Karpas-422 (cell line): ENCODE data around the gene SLC35D2. TPM values are rescaled to one million over a fixed set of nuclear protein-coding genes. Genes with fewer than 3 reads are reported as not detected.

Experiments used
- DNase-seq: peaks from one replicate; pipeline ENCODE4 v3.0.0-alpha.2; 2015
- H2AFZ ChIP-seq: fragments of 200-600 bp; sonication (generic); 2 replicates; pipeline ENCODE4 v1.6.1; 2014; ENCODE audit warnings: antibody characterized with exemption, low read length, mixed read lengths
- H3K27ac ChIP-seq: fragments of 200-600 bp; sonication (generic); 2 replicates; pipeline ENCODE4 v1.5.1; 2014; ENCODE audit warnings: mild to moderate bottlenecking, low read length, moderate library complexity
- H3K27me3 ChIP-seq: fragments of 200-600 bp; sonication (generic); 2 replicates; pipeline ENCODE4 v1.6.1; 2014; ENCODE audit warnings: low read length, mixed read lengths
- H3K36me3 ChIP-seq: fragments of 200-600 bp; sonication (generic); 2 replicates; pipeline ENCODE4 v1.6.1; 2014; ENCODE audit warnings: low read length, mixed read lengths; ENCODE audit not compliant: insufficient read depth
- H3K4me1 ChIP-seq: fragments of 200-600 bp; sonication (generic); 2 replicates; pipeline ENCODE4 v1.6.1; 2014; ENCODE audit warnings: mild to moderate bottlenecking, low read length, mixed read lengths
- H3K4me2 ChIP-seq: fragments of 200-600 bp; sonication (generic); 2 replicates; pipeline ENCODE4 v1.6.1; 2014; ENCODE audit warnings: low read length, low read depth, mild to moderate bottlenecking; ENCODE audit not compliant: poor library complexity, severe bottlenecking
- H3K4me3 ChIP-seq: fragments of 200-600 bp; sonication (generic); 2 replicates; pipeline ENCODE4 v1.5.1; 2014; ENCODE audit warnings: mild to moderate bottlenecking, antibody characterized with exemption, low read length, mixed read lengths
- H3K79me2 ChIP-seq: fragments of 200-600 bp; sonication (generic); 2 replicates; pipeline ENCODE4 v1.6.1; 2014; ENCODE audit warnings: mild to moderate bottlenecking, low read length, mixed read lengths
- H3K9ac ChIP-seq: fragments of 200-600 bp; sonication (generic); 2 replicates; pipeline ENCODE4 v1.6.0; 2014; ENCODE audit warnings: low read length
- H3K9me2 ChIP-seq: fragments of 200-600 bp; sonication (generic), shearing (Covaris generic); replicated peaks from 2 replicates; pipeline ENCODE4 v1.6.0; 2014; ENCODE audit warnings: mild to moderate bottlenecking, low read length, moderate library complexity; ENCODE audit not compliant: insufficient read depth
- H3K9me3 ChIP-seq: fragments of 300-700, 200-600 bp; sonication (generic); 2 replicates; pipeline ENCODE4 v1.6.1; 2014; ENCODE audit warnings: low read length, mixed read lengths
- H4K20me1 ChIP-seq: fragments of 200-600 bp; sonication (generic); 2 replicates; pipeline ENCODE4 v1.6.1; 2014; ENCODE audit warnings: mild to moderate bottlenecking, antibody characterized with exemption, low read length, low read depth; ENCODE audit not compliant: insufficient read depth
- total RNA-seq: library from RNA; depleted of rRNA; stranded (reverse); fragments of >200 nt; shearing (Covaris generic); gene quantifications from 2 replicates; pipeline ENCODE4 v1.2.3, GENCODE V29; 2014; ENCODE audit warnings: low replicate concordance

The SLC35D2 gene
- total RNA-seq, 1 experiment from 2014 or later = 1.9 TPM

DNA sequence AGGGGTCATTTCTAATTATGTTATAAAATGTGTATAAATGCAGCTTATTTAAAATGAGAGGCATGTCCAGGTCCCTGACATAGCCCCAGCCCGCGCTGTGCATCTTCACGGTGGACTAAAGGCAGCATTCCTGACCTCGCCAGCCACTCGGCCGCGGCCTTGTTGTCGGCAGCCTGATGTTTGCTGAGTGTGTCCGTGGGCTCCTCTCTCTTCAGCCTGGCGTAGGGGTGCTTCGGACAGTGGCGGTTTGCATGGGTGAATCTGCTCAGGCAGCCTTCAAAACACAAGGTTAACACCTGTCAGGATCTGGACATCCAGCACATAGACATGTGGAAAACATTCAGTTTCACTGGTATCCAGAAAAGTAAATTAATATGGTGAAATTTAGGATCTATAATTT is 8.8 kb upstream of the SLC35D2 start:
- H3K36me3 ChIP-seq = peaks cover 49% of the 10 kb centered on the region; the same call in 1 of the 2 replicates
- DNase-seq = peak; percentile 31
- H3K4me1 ChIP-seq = peaks cover 12% of the 10 kb centered on the region
- H3K9me3 ChIP-seq = no peaks in the 10 kb centered on the region
- no peak overlapping the region for H3K4me2 ChIP-seq
- no peaks in the 10 kb centered on the region for H3K27me3 ChIP-seq
- no peak overlapping the region for H2AFZ ChIP-seq
- H3K4me3 ChIP-seq = no peak overlapping the region
- H4K20me1 ChIP-seq = peaks cover 5% of the 10 kb centered on the region; the same call in 1 of the 2 replicates
- H3K79me2 ChIP-seq = peaks cover 39% of the 10 kb centered on the region
- no peak overlapping the region for H3K27ac ChIP-seq
- H3K9ac ChIP-seq = no peak overlapping the region
- no peaks in the 10 kb centered on the region for H3K9me2 ChIP-seq

DNA sequence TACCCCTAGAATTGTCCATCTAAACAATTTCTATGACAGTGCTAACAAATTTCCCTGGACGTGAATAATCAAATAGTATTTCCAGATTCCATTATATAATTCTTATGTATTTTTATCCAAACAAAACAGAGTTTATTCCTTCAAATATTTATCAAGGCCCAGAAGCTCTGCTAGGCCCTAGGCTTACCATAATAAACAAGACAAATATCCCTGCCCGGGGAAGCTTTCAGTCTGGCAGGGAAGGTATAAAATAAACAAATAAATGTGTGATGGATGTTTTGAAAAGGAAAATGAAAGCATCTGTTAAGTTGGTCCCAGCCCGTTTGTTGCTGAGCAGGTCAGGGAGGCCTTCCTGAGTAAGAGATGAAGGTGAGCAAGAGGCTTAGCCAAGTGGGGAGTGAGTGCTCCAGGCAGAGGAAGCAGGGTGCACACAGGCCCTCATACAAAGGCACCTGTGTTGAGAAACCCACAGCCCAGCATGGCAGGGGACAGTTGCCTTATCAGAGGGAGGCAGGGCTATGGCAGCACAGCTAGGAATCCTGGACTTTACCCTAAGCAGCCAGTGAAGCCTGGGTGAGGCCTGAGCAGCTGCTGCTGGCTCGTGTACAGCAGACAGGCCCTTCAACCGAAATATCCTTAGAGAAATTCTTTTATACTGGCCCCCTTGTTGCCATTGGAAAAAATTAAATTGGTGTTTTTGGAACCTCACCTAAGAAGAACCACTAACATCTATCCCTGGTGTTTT is 7.7 kb upstream of the SLC35D2 start:
- H3K4me2 ChIP-seq = no peak overlapping the region
- H3K9me2 ChIP-seq = no peaks in the 10 kb centered on the region
- no peaks in the 10 kb centered on the region for H3K27me3 ChIP-seq
- H3K4me1 ChIP-seq = peaks cover 4% of the 10 kb centered on the region
- peaks cover 5% of the 10 kb centered on the region; the same call in 1 of the 2 replicates for H4K20me1 ChIP-seq
- peak; percentile 29 for DNase-seq
- H2AFZ ChIP-seq = no peak overlapping the region
- no peak overlapping the region for H3K27ac ChIP-seq
- H3K79me2 ChIP-seq = peaks cover 32% of the 10 kb centered on the region
- no peak overlapping the region for H3K9ac ChIP-seq
- H3K9me3 ChIP-seq = no peaks in the 10 kb centered on the region
- H3K36me3 ChIP-seq = peaks cover 56% of the 10 kb centered on the region; the same call in 1 of the 2 replicates
- H3K4me3 ChIP-seq = no peak overlapping the region

DNA sequence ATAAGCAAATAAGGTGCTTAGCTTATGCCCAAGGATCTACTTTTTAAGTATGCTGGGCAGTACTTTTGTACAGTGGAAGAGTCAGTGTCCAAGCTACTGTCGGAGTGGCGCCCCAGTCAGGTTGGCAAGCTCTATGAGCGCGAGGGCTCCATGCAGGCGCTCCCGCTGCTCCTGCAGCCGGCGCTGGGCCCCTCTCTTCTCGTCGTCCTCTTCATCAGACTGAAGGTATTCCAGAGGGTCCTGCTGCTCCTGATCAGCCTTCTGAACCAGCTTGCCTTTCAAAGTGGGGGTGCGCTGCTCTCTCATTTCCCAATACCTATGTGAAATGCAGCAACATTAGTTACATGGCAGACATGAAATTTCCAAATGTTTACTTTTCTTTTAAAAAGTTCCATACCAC is 4.6 kb upstream of the SLC35D2 start:
- DNase-seq = no peak
- Histone ChIP-seq H3K9me3 (no peaks in the 10 kb centered on the region), H3K27ac (no peak overlapping the region)

DNA sequence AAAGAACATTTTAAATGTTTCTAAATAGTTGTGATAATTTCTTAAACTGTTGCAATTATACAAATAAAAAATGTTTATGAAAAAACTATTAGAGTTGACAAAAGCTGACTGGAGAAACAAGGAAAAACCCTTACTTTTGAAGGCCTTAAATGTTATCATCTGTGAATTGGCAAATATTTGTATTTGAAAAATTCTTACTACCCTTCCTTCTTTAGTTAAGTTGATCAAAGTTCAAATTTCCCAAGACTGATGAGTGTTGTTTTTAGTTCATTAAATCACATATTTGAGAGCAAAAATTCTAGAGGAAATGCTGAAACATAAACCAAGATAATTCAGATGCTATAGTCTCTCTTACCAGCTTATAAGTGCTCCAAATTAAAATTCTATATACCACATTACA is 2.6 kb upstream of the SLC35D2 start:
- Histone ChIP-seq H3K9me2 (no peaks in the 10 kb centered on the region), H3K36me3 (peaks cover 45% of the 10 kb centered on the region), H2AFZ (no peak overlapping the region), H3K79me2 (peaks cover 9% of the 10 kb centered on the region; the same call in 1 of the 2 replicates), H3K27me3 (no peaks in the 10 kb centered on the region), H3K4me3 (no peak overlapping the region), H3K4me2 (no peak overlapping the region), H3K9me3 (no peaks in the 10 kb centered on the region), H4K20me1 (no peaks in the 10 kb centered on the region), H3K4me1 (no peaks in the 10 kb centered on the region), H3K27ac (no peak overlapping the region), H3K9ac (no peak overlapping the region)
- no peak for DNase-seq

More for the DNA sequence above, 4.6 kb upstream of the SLC35D2 start:
- Histone ChIP-seq H3K4me1 (no peaks in the 10 kb centered on the region), H3K27me3 (no peaks in the 10 kb centered on the region), H3K9me2 (no peaks in the 10 kb centered on the region), H3K36me3 (peaks cover 58% of the 10 kb centered on the region), H3K79me2 (peaks cover 13% of the 10 kb centered on the region; the same call in 1 of the 2 replicates), H3K4me3 (no peak overlapping the region), H2AFZ (no peak overlapping the region), H3K4me2 (no peak overlapping the region), H4K20me1 (no peaks in the 10 kb centered on the region), H3K9ac (no peak overlapping the region)

DNA sequence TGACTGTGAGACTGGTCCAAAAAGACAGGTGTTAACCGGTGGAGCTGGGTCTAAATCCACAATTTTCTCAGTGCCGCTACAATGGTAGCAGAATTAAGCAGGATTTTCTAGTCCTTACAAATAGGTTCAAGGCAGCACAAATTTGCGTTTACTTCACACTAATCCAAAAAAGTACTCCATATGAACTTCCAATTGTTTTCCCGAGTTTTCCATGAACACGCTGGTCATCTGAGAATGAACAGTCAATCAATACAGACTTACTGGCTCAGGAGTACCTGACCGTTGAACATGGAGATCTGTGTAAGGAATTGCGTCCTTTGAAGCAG is 709 bp downstream of the SLC35D2 start:
- no peak for DNase-seq
- H3K9me3 ChIP-seq = no peaks in the 10 kb centered on the region
- no peak overlapping the region for H3K4me3 ChIP-seq
- H2AFZ ChIP-seq = no peak overlapping the region
- H4K20me1 ChIP-seq = no peaks in the 10 kb centered on the region
- no peak overlapping the region for H3K4me2 ChIP-seq
- H3K79me2 ChIP-seq = peaks cover 3% of the 10 kb centered on the region; the same call in 1 of the 2 replicates
- H3K4me1 ChIP-seq = no peaks in the 10 kb centered on the region
- H3K27me3 ChIP-seq = no peaks in the 10 kb centered on the region
- no peaks in the 10 kb centered on the region for H3K9me2 ChIP-seq
- H3K9ac ChIP-seq = no peak overlapping the region
- no peak overlapping the region for H3K27ac ChIP-seq
- H3K36me3 ChIP-seq = peaks cover 27% of the 10 kb centered on the region

DNA sequence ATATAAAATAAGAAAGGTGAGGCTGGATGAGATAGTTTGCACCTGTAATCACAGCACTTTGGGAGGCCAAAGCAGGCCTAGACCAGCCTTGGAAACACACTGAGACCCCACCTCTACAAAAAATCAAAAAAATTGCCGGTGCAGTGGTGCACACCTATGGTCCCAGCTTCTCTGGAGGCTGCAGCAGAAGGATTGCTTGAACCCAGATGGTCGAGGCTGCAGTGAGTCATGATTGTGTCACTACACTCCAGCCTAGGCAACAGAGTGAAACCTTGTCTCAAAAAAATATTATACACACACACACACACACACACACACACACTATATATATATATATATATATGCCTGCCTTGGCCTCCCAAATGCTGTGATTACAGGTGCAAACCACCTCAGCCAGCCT is 1.3 kb downstream of the SLC35D2 start:
- Histone ChIP-seq H3K27me3 (no peaks in the 10 kb centered on the region), H3K4me3 (no peak overlapping the region), H3K9me3 (no peaks in the 10 kb centered on the region), H3K36me3 (peaks cover 26% of the 10 kb centered on the region), H4K20me1 (no peaks in the 10 kb centered on the region), H3K4me2 (no peak overlapping the region), H3K4me1 (no peaks in the 10 kb centered on the region), H3K9ac (no peak overlapping the region), H2AFZ (no peak overlapping the region), H3K79me2 (peaks cover 3% of the 10 kb centered on the region; the same call in 1 of the 2 replicates), H3K27ac (no peak overlapping the region), H3K9me2 (no peaks in the 10 kb centered on the region)
- no peak for DNase-seq

DNA sequence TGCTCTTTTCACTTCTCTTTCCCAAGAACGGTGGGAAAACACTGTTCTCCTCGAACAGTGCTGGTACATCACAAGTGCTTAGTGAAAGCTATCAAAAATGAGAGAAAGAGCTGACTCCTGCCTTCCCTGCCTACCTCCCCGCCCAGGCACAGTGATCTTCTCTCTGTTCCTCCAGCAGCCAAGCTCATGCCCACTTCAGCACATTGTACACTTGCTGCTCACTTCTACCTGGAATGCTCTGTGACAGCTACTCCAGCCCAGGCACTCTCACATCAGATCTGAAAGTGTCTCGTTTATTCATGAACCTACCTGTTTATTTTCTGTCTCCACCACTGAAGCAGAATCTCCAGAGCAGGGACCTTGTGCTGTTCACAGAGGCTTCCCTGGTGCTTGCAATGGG is 1.8 kb downstream of the SLC35D2 start:
- Histone ChIP-seq H2AFZ (no peak overlapping the region), H3K9ac (no peak overlapping the region), H3K36me3 (peaks cover 21% of the 10 kb centered on the region), H3K79me2 (peaks cover 3% of the 10 kb centered on the region; the same call in 1 of the 2 replicates), H4K20me1 (no peaks in the 10 kb centered on the region), H3K4me3 (no peak overlapping the region), H3K9me2 (no peaks in the 10 kb centered on the region), H3K9me3 (no peaks in the 10 kb centered on the region), H3K4me1 (no peaks in the 10 kb centered on the region), H3K27me3 (no peaks in the 10 kb centered on the region), H3K27ac (no peak overlapping the region), H3K4me2 (no peak overlapping the region)
- DNase-seq = no peak

DNA sequence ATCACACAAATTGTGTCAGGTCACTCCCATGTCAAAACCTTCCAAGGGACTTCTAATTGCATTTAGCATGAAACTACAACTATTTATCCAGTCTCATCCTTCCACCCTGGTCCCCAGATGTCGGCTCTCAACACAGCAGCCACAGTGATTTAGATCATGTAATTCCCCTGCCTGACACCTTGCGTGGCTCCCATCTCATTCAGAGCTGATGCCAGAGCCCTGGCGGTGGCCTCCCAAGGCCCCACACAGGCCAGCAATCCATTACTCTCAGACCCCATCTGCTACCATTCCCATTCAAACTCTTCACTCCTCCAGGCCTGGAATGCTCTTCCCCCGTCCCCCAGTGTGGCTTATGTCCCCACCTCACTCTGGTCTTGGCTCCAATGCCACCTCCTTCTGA is 2.4 kb downstream of the SLC35D2 start:
- H3K79me2 ChIP-seq = peaks cover 3% of the 10 kb centered on the region; the same call in 1 of the 2 replicates
- H3K27ac ChIP-seq = no peak overlapping the region
- H3K9me2 ChIP-seq = no peaks in the 10 kb centered on the region
- H2AFZ ChIP-seq = no peak overlapping the region
- H3K36me3 ChIP-seq = peaks cover 15% of the 10 kb centered on the region
- no peak overlapping the region for H3K4me2 ChIP-seq
- H3K4me3 ChIP-seq = no peak overlapping the region
- no peak for DNase-seq
- no peaks in the 10 kb centered on the region for H3K27me3 ChIP-seq
- no peak overlapping the region for H3K9ac ChIP-seq
- H3K4me1 ChIP-seq = no peaks in the 10 kb centered on the region
- H3K9me3 ChIP-seq = no peaks in the 10 kb centered on the region
- H4K20me1 ChIP-seq = no peaks in the 10 kb centered on the region
